Motor neuron (in vitro differentiated cells): ENCODE data around the gene TCTN3. TPM values are rescaled to one million over a fixed set of nuclear protein-coding genes. Genes with fewer than 3 reads are reported as not detected.
"Not testable (repeated sequence)": the region's sequence is repeated elsewhere in the genome, so short reads cannot be mapped to it uniquely, and the experiment has no call there.

Experiments
- ATAC-seq, 8 experiments: fragments of 200-7000 bp; cut with Tn5 transposase; replicated peaks in 6 of 8; 2 replicates each; pipeline ENCODE4 v1.8.0; 2021; ENCODE audit warnings: mild to moderate bottlenecking in 8 of 8, moderate library complexity in 8 of 8
- H3K27ac ChIP-seq, 2 donors: fragments of 250-450 bp; sonication (Bioruptor Pico); 2 replicates each; pipeline ENCODE4 v1.9.0; 2021; ENCODE audit warnings: antibody characterized with exemption in 2 of 2, mild to moderate bottlenecking in 2 of 2, moderate library complexity in 1 of 2
- H3K4me1 ChIP-seq, 2 donors: fragments of 250-450 bp; sonication (Bioruptor Pico); replicated peaks in 1 of 2; 2 replicates each; pipeline ENCODE4 v1.6.1; 2021; ENCODE audit warnings: antibody characterized with exemption in 2 of 2, mild to moderate bottlenecking in 2 of 2, moderate library complexity in 1 of 2
- H3K4me3 ChIP-seq, 5 donors: fragments of 250-450 bp; sonication (Bioruptor Pico); 2 replicates each; pipeline ENCODE4 v1.9.0; 2021; ENCODE audit warnings: antibody characterized with exemption in 5 of 5, mild to moderate bottlenecking in 5 of 5, moderate library complexity in 4 of 5
- WGBS, 10 experiments: fragments of 450-650 bp; shearing (Covaris generic); methylation state at CpG; one replicate each; pipeline ENCODE4 v1.0.0; 2022; 5-methylcytosine and 5-hydroxymethylcytosine counted together
- in situ Hi-C, 9 experiments: fragments of 400-800 bp; cut with MboI; loops; one replicate each; pipeline ENCODE4 v1.15.0; 2021; ENCODE audit warnings: low sequenced_read_pairs in 9 of 9, low pct_unique_long_range_greater_than_20kb in 2 of 9; ENCODE audit not compliant: unreplicated experiment in 9 of 9
- total RNA-seq, 8 experiments: library from RNA; unstranded; fragments of 300-600 nt; gene quantifications; 2 replicates each; pipeline versions ENCODE4 v1.2.3 to v1.2.4, GENCODE V29; 2022

The TCTN3 gene
- total RNA-seq, 8 experiments from 2014 or later: 21.9 to 62.4 (median 30.4) TPM

DNA sequence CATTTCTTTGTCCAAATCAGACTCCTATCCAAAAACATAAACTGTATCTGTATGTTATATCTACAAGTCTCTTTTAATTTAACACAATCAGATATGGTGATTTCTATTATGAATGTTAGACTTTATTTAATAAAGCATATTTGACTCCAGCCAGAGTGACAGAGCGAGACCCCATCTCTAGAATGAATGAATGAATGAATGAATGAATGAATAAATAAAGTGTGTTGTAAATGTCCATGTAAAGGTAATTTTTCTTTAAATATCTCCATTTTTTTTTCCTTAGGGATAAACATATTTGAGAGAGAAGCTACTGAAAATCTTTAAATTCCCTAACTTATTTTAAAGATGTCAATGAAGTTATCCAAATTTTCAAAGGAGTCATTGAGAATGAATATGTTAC lies 19.1 kb downstream of the TCTN3 start:
- no peak overlapping the region for H3K27ac ChIP-seq
- H3K4me3 ChIP-seq: no peak overlapping the region
- WGBS, 10 experiments: 86 to 100% (median 100%) methylated on average over 1 of the region's 1 CpG; no CpG with 5 or more reads in 3 of the 10 experiments
- in situ Hi-C loops: loop anchor here in 1 of 9 experiments (25.0 kb wide), 1 partner anchor 288 kb away; no protein-coding TSS in a partner anchor
- no peak for ATAC-seq
- H3K4me1 ChIP-seq: no peaks in the 10 kb centered on the region

DNA sequence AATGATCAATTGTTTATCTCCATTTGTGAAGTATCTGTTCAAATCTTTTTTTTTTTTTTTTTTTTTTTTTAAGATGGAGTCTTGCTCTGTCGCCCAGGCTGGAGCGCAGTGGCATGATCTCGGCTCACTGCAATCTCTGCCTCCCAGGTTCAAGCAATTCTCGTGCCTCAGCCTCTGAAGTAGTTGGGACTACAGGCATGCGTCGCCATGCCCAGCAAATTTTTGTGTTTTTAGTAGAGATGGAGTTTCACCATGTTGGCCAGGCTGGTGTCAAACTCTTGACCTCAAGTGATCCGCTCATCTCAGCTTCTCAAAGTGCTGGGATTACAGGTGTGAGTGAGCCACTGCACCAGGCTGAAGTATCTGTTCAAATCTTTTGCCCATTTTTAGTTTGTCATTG lies 21.1 kb downstream of the TCTN3 start:
- in situ Hi-C loops, H3K4me3 ChIP-seq, ATAC-seq, H3K4me1 ChIP-seq, H3K27ac ChIP-seq: not testable (repeated sequence)
- 86 to 100% (median 97%) methylated on average over 3 to 7 of the region's 7 CpGs; no CpG with 5 or more reads in 2 of the 10 experiments for WGBS, 10 experiments

DNA sequence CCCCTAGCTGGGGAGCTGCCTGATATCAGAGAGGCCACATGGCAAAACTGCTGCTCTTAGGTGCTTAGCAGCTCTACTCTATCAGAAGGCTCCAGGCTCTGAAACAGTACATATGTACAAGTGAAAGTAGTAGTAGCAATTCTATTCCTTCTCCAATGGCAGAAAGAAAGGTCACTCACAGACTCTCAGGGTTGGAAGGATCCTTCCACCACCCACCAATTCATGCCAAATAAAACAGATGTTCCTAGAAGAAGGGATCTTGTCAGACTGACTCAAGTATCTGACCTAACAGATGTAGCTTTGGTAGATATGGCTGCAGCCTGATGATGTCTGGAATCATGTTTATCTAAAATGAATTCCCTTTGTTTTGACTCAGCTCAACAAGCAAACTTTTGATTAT lies 29.2 kb downstream of the TCTN3 start:
- Histone ChIP-seq H3K27ac (no peak overlapping the region), H3K4me3 (no peak overlapping the region), H3K4me1 (no peaks in the 10 kb centered on the region)
- in situ Hi-C loops: no loop called here
- no peak for ATAC-seq

DNA sequence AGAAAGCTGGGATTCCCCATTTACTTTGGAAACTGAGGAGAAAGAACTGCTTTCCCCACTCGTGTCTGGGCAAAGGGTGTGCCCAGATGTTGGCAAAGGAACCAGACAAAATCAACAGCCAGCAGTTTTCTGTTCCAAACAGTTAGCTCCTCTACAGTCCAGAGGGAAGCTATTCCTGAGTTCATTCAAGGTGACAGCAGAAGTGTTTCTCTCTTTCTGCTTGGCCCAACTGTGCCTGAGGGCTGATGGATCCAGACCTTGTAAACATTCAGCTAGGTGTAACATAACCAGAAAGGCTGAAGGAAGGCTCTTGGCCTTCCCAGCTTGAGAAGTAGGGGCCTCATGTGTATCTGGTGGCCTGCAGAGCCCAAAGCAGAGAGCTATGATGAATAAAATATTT lies 30.2 kb downstream of the TCTN3 start:
- WGBS, 10 experiments: 14 to 80% (median 33%) methylated on average over 1 of the region's 1 CpG; no CpG with 5 or more reads in 5 of the 10 experiments
- no peak for ATAC-seq
- in situ Hi-C loops: no loop called here
- no peak overlapping the region for H3K27ac ChIP-seq
- no peaks in the 10 kb centered on the region for H3K4me1 ChIP-seq
- no peak overlapping the region for H3K4me3 ChIP-seq

DNA sequence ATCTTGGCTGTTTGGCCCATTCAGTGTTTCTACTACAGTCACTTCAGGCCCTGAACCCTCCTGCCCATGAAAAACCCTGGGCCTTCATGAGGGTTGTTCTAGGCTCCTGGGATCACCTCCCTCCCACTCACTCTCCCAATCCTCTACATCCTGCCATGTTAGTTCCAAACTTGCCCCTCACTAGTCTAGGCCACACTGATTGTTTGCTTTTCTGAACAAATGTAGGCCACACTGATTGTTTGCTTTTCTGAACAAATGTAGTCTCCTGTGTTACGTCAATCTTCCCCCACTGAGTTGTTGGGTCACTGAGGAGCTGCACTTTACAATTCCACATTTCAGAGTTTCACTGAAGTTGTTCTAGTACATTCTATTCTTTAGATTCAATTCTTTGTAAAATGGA lies 31.9 kb downstream of the TCTN3 start:
- no peak overlapping the region for H3K27ac ChIP-seq
- in situ Hi-C loops: no loop called here
- ATAC-seq: peak in 2 of 8 experiments; percentile 38 to 71
- WGBS, 10 experiments: 80 to 100% (median 90%) methylated on average over 1 of the region's 1 CpG; no CpG with 5 or more reads in 3 of the 10 experiments
- H3K4me1 ChIP-seq: no peaks in the 10 kb centered on the region
- no peak overlapping the region for H3K4me3 ChIP-seq

DNA sequence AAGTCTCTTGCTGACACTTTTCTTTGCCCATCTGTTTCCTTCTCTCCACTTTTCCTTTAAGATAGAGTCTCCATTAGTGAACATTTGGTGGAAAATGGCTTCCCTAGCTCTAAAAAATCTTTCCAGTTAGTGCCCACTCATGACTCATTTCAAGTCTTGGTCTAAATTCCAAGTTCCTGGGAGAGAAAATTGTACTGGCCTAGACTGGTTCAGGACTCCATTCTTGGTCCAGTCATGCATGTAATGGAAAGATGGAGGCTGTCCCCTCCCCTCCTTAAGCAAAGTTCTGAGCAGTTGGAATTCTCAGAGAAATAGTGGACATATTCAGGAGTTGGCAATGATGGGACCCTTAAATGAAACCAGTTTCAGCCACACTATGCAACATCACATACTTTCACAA lies 33.4 kb downstream of the TCTN3 start:
- Histone ChIP-seq H3K4me3 (no peak overlapping the region), H3K27ac (no peak overlapping the region), H3K4me1 (peaks cover 0 to under 1% of the 10 kb centered on the region in 2 donors)
- ATAC-seq: no peak
- in situ Hi-C loops: no loop called here

DNA sequence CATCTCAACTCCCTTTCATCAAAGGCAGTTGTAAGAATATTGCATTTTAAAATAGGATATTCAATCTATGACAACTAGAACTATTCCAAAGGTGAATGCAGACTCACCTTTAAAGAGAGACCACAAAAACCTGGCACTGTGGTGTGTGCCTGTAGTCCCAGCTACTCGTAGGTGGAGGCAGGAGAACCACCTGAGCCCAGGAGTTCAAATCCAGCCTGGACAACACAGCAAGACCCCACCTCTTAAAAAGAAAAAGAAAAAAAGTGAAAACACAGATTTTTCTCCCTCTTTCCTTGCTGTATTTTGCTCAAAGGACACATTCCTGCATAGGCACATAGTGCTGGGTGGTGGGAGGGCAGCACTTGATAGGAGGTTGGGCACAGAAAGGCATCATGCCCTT lies 36.5 kb downstream of the TCTN3 start:
- WGBS, 10 experiments: 0 to 100% methylated on average over 1 of the region's 1 CpG; no CpG with 5 or more reads in 8 of the 10 experiments
- Histone ChIP-seq H3K4me3 (peak overlapping the region in 3 of 5 donors; percentile 68 to 74 (median 70)), H3K4me1 (peaks cover 3 to 9% of the 10 kb centered on the region in 2 donors), H3K27ac (no peak overlapping the region)
- in situ Hi-C loops: no loop called here
- ATAC-seq: no peak

DNA sequence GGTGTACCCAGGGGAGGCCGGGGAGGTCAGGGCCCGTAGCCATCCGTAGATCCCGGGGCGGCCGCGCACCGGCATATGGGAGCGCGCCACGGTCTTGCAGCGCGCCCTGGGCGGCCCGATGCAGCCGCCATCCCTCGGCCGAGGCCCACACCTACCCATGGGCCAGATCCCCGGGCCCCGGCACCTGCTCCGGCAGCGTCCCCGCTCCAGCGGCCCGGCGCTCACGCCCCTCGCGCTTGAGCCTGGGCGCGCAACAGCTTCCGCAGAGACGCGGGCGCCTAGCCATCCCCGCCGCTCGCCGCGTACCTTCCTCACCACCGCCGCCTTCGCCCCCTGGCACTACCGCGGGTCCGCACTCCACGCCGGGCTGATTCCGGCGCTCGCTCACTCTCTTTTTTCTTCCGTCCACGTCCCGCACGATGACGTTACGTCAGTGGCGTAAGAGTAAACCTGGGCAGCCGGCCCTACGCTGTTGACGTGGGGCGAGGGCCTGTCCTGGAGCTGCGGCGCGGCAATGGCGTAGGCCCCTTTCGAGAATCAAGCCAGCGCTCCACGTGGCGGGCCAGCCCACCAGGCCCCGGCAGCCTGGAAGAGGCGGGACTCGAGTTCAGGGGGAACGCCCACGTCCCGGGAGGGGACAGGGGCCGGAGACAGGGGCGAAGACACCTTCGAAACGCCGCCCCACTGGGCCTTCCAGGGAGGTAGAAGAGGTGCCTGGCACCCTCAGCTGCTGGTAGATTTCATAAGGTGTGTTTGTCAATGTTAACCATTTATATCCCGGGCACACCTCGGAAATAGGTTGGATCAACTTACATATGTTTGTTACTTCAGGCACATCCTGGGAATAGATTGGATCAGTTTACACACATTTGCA lies 37.2 kb downstream of the TCTN3 start, which contains the start of gene ALDH18A1:
Gene ALDH18A1, minus strand, starts transcription at position 421 of the 874 bp plus-strand sequence. CDS start 3,334 bp downstream, outside the sequence.
- H3K4me1 ChIP-seq: peaks cover 3 to 9% of the 10 kb centered on the region in 2 donors
- in situ Hi-C loops: no loop called here
- peak within 1 kb of the TSS; percentile 59 to 87 (median 70) for H3K4me3 ChIP-seq
- ATAC-seq: peak; percentile 89 to 96 (median 93)
- 0 to 10% (median 2%) methylated on average over 2 to 9 of the region's 83 CpGs; no CpG with 5 or more reads in 5 of the 10 experiments for WGBS, 10 experiments
- peak within 1 kb of the TSS; percentile 85 to 87 for H3K27ac ChIP-seq

DNA sequence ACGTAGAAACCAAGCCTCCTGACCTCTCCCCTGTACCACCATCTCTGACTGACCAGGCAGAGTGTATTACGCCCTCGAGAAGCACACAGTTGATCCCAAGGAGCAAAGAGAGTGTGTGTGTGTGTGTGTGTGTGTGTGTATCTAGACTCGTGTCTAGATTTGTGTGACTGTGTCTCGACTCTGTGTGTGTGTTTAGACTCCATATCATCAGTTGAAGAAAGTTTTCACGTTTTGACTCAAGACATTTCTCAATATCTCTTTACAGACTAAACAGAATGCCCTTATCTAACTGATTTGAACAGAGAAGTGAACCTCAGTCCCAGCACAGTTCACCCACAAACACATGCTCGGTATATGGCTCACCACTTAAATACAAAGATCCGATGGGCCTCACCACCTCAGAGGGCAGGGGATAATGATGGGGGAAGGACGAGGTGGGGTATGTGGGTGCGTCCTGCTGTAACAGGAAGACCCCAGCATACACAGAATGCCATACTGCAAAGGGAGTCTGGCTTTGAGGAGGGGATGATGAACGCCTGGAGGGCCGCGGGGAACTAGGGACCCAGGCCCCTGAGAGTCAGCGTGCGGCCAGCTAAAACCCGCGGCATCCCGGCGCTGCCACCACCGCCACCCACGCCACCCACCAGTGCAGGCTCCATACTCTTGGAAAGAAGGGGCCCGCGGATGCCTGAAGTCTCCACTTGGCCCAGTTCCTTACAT lies 38.0 kb downstream of the TCTN3 start:
- WGBS, 10 experiments: 0 to 17% (median 0%) methylated on average over 1 to 5 of the region's 23 CpGs; no CpG with 5 or more reads in 5 of the 10 experiments
- peak overlapping the region; percentile 85 to 87 for H3K27ac ChIP-seq
- peak in 5 of 8 experiments; percentile 6 to 14 (median 8) for ATAC-seq

DNA sequence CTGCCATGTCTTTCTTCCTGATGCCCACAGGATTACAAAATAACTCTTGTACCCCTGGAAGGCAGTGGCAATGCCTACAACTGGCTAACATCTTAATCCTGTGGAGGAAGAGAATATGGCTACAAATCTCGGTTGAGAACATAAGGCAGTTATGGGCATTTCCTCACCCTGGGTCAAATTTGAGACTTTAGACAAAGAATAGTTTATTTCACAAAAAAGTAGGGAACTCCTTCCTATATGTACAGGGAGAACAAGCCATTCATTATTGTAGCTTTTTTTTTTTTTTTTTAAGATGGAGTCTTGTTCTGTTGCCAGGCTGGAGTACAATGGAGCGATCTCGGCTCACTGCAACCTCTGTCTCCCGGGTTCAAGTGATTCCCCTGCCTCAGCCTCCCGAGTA lies 39.8 kb downstream of the TCTN3 start:
- 76 to 100% (median 88%) methylated on average over 1 to 5 of the region's 5 CpGs; no CpG with 5 or more reads in 4 of the 10 experiments for WGBS, 10 experiments
- Histone ChIP-seq H3K4me3 (no peak overlapping the region), H3K4me1 (peaks cover 3 to 9% of the 10 kb centered on the region in 2 donors), H3K27ac (no peak overlapping the region)
- no peak for ATAC-seq
- in situ Hi-C loops: no loop called here

More for the DNA sequence above, 38.0 kb downstream of the TCTN3 start:
- in situ Hi-C loops: no loop called here
- Histone ChIP-seq H3K4me3 (peak overlapping the region; percentile 59 to 87 (median 70)), H3K4me1 (peaks cover 3 to 9% of the 10 kb centered on the region in 2 donors)

DNA sequence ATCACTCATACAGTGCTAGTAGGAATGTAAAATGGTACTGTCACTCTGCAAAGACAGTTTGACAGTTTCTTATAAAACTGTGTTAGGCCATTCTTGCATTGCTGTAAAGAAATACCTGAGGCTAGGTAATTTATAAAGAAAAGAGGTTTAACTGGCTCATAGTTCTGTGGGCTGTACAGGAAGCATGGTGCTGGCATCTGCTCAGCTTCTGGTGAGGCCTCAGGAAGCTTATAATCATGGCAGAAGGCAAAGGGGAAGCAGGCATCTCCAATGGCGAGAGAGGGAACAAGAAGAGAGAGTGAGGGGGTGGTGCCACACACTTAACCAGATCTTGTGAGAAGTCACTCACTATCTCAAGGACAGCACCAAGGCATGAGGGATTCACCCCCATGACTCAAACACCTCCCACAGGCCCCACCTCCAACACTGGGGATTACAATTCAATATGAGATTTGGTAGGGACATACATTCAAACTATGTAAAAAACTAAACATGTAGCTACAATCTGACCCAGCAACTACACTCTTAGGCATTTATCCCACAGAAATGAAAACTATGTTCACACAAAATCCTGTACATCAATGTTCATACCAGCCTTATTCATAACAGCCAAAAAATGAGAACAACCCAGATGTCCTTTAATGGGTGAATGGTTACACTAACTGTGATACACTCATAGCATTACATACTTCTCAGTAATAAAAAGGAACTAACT lies 42.2 kb downstream of the TCTN3 start:
- Histone ChIP-seq H3K4me3 (no peak overlapping the region), H3K4me1 (peaks cover 3 to 9% of the 10 kb centered on the region in 2 donors), H3K27ac (no peak overlapping the region)
- in situ Hi-C loops: no loop called here
- no peak for ATAC-seq
- WGBS, 10 experiments: 80 to 100% (median 86%) methylated on average over 1 of the region's 1 CpG; no CpG with 5 or more reads in 7 of the 10 experiments

DNA sequence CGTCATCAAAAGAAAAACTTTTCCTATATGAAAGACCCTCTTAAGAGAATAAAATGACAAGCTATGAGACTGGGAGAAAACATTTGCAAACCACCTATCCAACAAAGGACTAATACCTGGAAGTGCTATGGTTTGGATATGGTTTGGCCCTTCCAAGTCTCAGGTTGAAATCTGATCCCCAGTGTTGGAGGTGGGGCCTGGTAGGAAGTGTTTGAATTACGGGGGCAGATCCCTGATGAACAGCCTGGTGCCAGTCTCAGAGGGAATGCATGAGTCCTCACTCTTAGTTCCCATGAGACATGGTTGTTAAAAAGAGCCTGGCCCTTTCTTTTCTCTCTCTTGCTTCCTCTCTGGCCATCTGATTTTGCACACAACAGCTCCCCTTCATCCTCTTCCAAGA lies 43.5 kb downstream of the TCTN3 start:
- ATAC-seq: no peak
- H3K4me3 ChIP-seq: no peak overlapping the region
- H3K27ac ChIP-seq: no peak overlapping the region
- H3K4me1 ChIP-seq: peaks cover 3 to 9% of the 10 kb centered on the region in 2 donors
- in situ Hi-C loops: no loop called here
- 60 to 100% (median 100%) methylated on average over 1 to 2 of the region's 2 CpGs; no CpG with 5 or more reads in 1 of the 10 experiments for WGBS, 10 experiments
